Measurements from ENCODE around the gene CTNNA3.

DNA sequence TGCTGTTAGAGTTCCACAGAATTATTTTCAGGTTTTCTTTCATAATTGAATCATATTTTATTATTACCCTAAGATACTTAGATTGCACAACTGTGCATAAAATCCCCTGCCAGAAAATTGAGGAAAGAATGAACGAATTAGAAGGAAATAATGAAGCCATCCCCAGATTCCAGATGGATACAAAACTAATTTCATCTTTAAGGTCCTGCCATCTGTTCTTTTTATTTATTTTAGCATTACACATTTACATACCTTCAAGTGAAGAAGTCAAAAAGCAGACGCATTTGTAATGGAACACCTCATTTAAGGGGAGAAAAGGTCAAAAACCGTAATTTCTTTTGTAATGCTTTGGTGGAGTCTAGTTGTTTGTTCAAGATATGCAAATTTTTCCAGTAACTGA is 847.1 kb downstream of the CTNNA3 start:
- no peak for TF ChIP-seq POLR2A (IDR thresholded peaks at IDR 0.05)
- TF ChIP-seq, protein P1, sequence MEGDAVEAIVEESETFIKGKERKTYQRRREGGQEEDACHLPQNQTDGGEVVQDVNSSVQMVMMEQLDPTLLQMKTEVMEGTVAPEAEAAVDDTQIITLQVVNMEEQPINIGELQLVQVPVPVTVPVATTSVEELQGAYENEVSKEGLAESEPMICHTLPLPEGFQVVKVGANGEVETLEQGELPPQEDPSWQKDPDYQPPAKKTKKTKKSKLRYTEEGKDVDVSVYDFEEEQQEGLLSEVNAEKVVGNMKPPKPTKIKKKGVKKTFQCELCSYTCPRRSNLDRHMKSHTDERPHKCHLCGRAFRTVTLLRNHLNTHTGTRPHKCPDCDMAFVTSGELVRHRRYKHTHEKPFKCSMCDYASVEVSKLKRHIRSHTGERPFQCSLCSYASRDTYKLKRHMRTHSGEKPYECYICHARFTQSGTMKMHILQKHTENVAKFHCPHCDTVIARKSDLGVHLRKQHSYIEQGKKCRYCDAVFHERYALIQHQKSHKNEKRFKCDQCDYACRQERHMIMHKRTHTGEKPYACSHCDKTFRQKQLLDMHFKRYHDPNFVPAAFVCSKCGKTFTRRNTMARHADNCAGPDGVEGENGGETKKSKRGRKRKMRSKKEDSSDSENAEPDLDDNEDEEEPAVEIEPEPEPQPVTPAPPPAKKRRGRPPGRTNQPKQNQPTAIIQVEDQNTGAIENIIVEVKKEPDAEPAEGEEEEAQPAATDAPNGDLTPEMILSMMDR (IDR thresholded peaks at IDR 0.05), result no peak
